HepG2 (cell line): ENCODE measurements around the gene LRP5. TPM values are rescaled to one million over a fixed set of nuclear protein-coding genes. Genes with fewer than 3 reads are reported as not detected.

Source experiments
- CBFB ChIP-seq: sonication (generic); formaldehyde crosslinking; IDR thresholded peaks from 2 replicates; pipeline ENCODE4 v1.4.0; 2020; ENCODE audit warnings: missing genetic modification reagents
- FOXM1 ChIP-seq: sonication (generic); formaldehyde crosslinking; IDR thresholded peaks from 2 replicates; pipeline ENCODE4 v1.5.0; 2020; ENCODE audit warnings: missing genetic modification reagents
- KMT2A ChIP-seq: sonication (generic); formaldehyde crosslinking; IDR thresholded peaks from 2 replicates; pipeline ENCODE4 v1.4.0; 2020; ENCODE audit warnings: missing genetic modification reagents
- MBD4 ChIP-seq: IDR thresholded peaks from 2 replicates; pipeline ENCODE4 v1.6.1; 2012; ENCODE audit warnings: low read length, inconsistent platforms, borderline replicate concordance
- NONO ChIP-seq, 2 experiments: fragments of 450-650 bp in 1 of 2; sonication (generic) in 1 of 2; formaldehyde crosslinking in 1 of 2; IDR thresholded peaks in 1 of 2; conservative IDR thresholded peaks in 1 of 2; 2 replicates each; pipeline versions ENCODE4 v1.6.1 to v1.8.0; 2017 to 2022; ENCODE audit warnings: mild to moderate bottlenecking in 1 of 2, missing genetic modification reagents in 1 of 2, moderate library complexity in 1 of 2
- RARA ChIP-seq: IDR thresholded peaks from 2 replicates; pipeline ENCODE4 v1.6.1; 2016; ENCODE audit warnings: missing genetic modification reagents, missing compliant biosample characterization
- RORA ChIP-seq: sonication (generic); formaldehyde crosslinking; IDR thresholded peaks from 2 replicates; pipeline ENCODE4 v1.5.0; 2020; ENCODE audit warnings: mild to moderate bottlenecking, missing genetic modification reagents, moderate library complexity
- TFE3 ChIP-seq: IDR thresholded peaks from 2 replicates; pipeline ENCODE4 v1.6.1; 2016
- ZBTB20 ChIP-seq: sonication (generic); formaldehyde crosslinking; IDR thresholded peaks from 2 replicates; pipeline ENCODE4 v1.8.1; 2023; ENCODE audit warnings: missing genetic modification reagents, low read depth, mild to moderate bottlenecking, borderline replicate concordance
- ZFP62 ChIP-seq: sonication (generic); formaldehyde crosslinking; IDR thresholded peaks from 2 replicates; pipeline ENCODE4 v1.4.0; 2020; ENCODE audit warnings: missing genetic modification reagents
- ZFYVE20 ChIP-seq: sonication (generic); formaldehyde crosslinking; IDR thresholded peaks from 2 replicates; pipeline ENCODE4 v1.8.0; 2023; ENCODE audit warnings: low read depth, mild to moderate bottlenecking, moderate library complexity, missing genetic modification reagents, borderline replicate concordance
- ZNF34 ChIP-seq: sonication (generic); formaldehyde crosslinking; IDR thresholded peaks from 2 replicates; pipeline ENCODE4 v1.4.0; 2020; ENCODE audit warnings: mild to moderate bottlenecking, missing genetic modification reagents, borderline replicate concordance
- polyA plus RNA-seq, 8 experiments: library from polyadenylated mRNA; depleted of rRNA in 3 of 8; stranded (reverse) in 7 of 8; unstranded in 1 of 8; fragments of >200 nt; fragmentation: Illumina TruSeq in 4 of 8; extraction: Trizol in 4 of 8; gene quantifications; 2 replicates each; pipeline versions ENCODE4 v1.2.1 to v1.2.3, GENCODE V29; 2011 to 2016; ENCODE audit warnings: low read depth in 4 of 8, missing spikeins in 1 of 8, mixed read lengths in 1 of 8; ENCODE audit not compliant: insufficient read depth in 1 of 8
- total RNA-seq, 5 experiments: library from RNA; depleted of rRNA; stranded (reverse); fragments of >200 nt; fragmentation: Illumina TruSeq; extraction: Trizol; gene quantifications; 2 replicates each; pipeline ENCODE4 v1.2.3, GENCODE V29; 2016; ENCODE audit warnings: low read depth in 1 of 5
- TF ChIP-seq, protein P1 (sequence below): IDR thresholded peaks from 2 replicates; pipeline ENCODE4 v1.6.1; 2016
- TF ChIP-seq, protein P2 (sequence below): sonication (generic); formaldehyde crosslinking; IDR thresholded peaks from 2 replicates; pipeline ENCODE4 v1.4.0; 2020; ENCODE audit warnings: low read depth, mild to moderate bottlenecking, missing genetic modification reagents
- TF ChIP-seq, protein P3 (sequence below): sonication (generic); formaldehyde crosslinking; IDR thresholded peaks from 2 replicates; pipeline ENCODE4 v1.4.0; 2020; ENCODE audit warnings: missing genetic modification reagents
- TF ChIP-seq, protein P4 (sequence below): sonication (generic); IDR thresholded peaks from 2 replicates; pipeline ENCODE4 v1.6.1; 2016; ENCODE audit warnings: low read depth, borderline replicate concordance
- TF ChIP-seq, protein P5 (sequence below): sonication (generic); formaldehyde crosslinking; IDR thresholded peaks from 2 replicates; pipeline ENCODE4 v1.4.0; 2020; ENCODE audit warnings: missing genetic modification reagents

The LRP5 gene
- total and polyA plus RNA-seq, 2 of the 13 experiments (the other 11 are each of a cell fraction or from before 2014, with no cell fraction given) = 40.4 to 64.0 TPM

- TF ChIP-seq, protein P1, sequence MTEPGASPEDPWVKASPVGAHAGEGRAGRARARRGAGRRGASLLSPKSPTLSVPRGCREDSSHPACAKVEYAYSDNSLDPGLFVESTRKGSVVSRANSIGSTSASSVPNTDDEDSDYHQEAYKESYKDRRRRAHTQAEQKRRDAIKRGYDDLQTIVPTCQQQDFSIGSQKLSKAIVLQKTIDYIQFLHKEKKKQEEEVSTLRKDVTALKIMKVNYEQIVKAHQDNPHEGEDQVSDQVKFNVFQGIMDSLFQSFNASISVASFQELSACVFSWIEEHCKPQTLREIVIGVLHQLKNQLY (CRISPR knock-in tag) = no peak
- TF ChIP-seq, protein P2, sequence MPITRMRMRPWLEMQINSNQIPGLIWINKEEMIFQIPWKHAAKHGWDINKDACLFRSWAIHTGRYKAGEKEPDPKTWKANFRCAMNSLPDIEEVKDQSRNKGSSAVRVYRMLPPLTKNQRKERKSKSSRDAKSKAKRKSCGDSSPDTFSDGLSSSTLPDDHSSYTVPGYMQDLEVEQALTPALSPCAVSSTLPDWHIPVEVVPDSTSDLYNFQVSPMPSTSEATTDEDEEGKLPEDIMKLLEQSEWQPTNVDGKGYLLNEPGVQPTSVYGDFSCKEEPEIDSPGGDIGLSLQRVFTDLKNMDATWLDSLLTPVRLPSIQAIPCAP = no peak
- TF ChIP-seq KMT2A (CRISPR knock-in tag) (no peak; the same call in 1 of the 2 replicates), ZFYVE20 (CRISPR knock-in tag) (no peak), FOXM1 (CRISPR knock-in tag) (no peak), RARA (CRISPR knock-in tag) (peak; percentile 72), NONO (IDR thresholded peaks at IDR 0.05) (no peak), NONO (CRISPR knock-in tag; conservative IDR thresholded peaks at IDR 0.05) (peak; percentile 86; the same call in 1 of the 2 replicates), RORA (CRISPR knock-in tag) (no peak), ZFP62 (CRISPR knock-in tag) (no peak), ZBTB20 (CRISPR knock-in tag) (0 out of 2 replicates have a peak, but pooled peaks have one; percentile 60), ZNF34 (CRISPR knock-in tag) (no peak), MBD4 (no peak), CBFB (CRISPR knock-in tag) (peak; percentile 40; the same call in 1 of the 2 replicates), TFE3 (CRISPR knock-in tag) (no peak)
- TF ChIP-seq, protein P3, sequence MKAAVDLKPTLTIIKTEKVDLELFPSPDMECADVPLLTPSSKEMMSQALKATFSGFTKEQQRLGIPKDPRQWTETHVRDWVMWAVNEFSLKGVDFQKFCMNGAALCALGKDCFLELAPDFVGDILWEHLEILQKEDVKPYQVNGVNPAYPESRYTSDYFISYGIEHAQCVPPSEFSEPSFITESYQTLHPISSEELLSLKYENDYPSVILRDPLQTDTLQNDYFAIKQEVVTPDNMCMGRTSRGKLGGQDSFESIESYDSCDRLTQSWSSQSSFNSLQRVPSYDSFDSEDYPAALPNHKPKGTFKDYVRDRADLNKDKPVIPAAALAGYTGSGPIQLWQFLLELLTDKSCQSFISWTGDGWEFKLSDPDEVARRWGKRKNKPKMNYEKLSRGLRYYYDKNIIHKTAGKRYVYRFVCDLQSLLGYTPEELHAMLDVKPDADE (CRISPR knock-in tag) = no peak
- TF ChIP-seq, protein P4, sequence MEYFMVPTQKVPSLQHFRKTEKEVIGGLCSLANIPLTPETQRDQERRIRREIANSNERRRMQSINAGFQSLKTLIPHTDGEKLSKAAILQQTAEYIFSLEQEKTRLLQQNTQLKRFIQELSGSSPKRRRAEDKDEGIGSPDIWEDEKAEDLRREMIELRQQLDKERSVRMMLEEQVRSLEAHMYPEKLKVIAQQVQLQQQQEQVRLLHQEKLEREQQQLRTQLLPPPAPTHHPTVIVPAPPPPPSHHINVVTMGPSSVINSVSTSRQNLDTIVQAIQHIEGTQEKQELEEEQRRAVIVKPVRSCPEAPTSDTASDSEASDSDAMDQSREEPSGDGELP = no peak
- TF ChIP-seq, protein P5, sequence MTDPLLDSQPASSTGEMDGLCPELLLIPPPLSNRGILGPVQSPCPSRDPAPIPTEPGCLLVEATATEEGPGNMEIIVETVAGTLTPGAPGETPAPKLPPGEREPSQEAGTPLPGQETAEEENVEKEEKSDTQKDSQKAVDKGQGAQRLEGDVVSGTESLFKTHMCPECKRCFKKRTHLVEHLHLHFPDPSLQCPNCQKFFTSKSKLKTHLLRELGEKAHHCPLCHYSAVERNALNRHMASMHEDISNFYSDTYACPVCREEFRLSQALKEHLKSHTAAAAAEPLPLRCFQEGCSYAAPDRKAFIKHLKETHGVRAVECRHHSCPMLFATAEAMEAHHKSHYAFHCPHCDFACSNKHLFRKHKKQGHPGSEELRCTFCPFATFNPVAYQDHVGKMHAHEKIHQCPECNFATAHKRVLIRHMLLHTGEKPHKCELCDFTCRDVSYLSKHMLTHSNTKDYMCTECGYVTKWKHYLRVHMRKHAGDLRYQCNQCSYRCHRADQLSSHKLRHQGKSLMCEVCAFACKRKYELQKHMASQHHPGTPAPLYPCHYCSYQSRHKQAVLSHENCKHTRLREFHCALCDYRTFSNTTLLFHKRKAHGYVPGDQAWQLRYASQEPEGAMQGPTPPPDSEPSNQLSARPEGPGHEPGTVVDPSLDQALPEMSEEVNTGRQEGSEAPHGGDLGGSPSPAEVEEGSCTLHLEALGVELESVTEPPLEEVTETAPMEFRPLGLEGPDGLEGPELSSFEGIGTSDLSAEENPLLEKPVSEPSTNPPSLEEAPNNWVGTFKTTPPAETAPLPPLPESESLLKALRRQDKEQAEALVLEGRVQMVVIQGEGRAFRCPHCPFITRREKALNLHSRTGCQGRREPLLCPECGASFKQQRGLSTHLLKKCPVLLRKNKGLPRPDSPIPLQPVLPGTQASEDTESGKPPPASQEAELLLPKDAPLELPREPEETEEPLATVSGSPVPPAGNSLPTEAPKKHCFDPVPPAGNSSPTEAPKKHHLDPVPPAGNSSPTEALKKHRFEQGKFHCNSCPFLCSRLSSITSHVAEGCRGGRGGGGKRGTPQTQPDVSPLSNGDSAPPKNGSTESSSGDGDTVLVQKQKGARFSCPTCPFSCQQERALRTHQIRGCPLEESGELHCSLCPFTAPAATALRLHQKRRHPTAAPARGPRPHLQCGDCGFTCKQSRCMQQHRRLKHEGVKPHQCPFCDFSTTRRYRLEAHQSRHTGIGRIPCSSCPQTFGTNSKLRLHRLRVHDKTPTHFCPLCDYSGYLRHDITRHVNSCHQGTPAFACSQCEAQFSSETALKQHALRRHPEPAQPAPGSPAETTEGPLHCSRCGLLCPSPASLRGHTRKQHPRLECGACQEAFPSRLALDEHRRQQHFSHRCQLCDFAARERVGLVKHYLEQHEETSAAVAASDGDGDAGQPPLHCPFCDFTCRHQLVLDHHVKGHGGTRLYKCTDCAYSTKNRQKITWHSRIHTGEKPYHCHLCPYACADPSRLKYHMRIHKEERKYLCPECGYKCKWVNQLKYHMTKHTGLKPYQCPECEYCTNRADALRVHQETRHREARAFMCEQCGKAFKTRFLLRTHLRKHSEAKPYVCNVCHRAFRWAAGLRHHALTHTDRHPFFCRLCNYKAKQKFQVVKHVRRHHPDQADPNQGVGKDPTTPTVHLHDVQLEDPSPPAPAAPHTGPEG (CRISPR knock-in tag) = no peak
Measured at GRCh38 chr11:68459886-68460740, 147.7 kb downstream of the LRP5 start (continued).
